DND-41 (cell line): ENCODE data around the gene ADPRHL1.
"Not testable (repeated sequence)": the region's sequence is repeated elsewhere in the genome, so short reads cannot be mapped to it uniquely, and the experiment has no call there.

ENCODE experiments used
- ATAC-seq: fragments of 200-7000 bp; cut with Tn5 transposase; 3 replicates; pipeline ENCODE4 v1.9.1; 2021; ENCODE audit warnings: low read depth; ENCODE audit not compliant: insufficient read depth
- DNase-seq: peaks from one replicate; pipeline ENCODE4 v3.0.0-alpha.2; 2020
- H2AFZ ChIP-seq: 2 replicates; pipeline ENCODE4 v1.6.0; 2012; ENCODE audit warnings: low read depth, low read length
- H3K27ac ChIP-seq: 2 replicates; pipeline ENCODE4 v1.5.1; 2012; ENCODE audit warnings: low read length, inconsistent platforms
- H3K27me3 ChIP-seq: fragments of 200-600 bp; sonication (generic); 2 replicates; pipeline ENCODE4 v1.6.0; 2012; ENCODE audit warnings: low read length, mild to moderate bottlenecking, inconsistent platforms; ENCODE audit not compliant: insufficient read depth, poor library complexity
- H3K36me3 ChIP-seq: 2 replicates; pipeline ENCODE4 v1.5.1; 2012; ENCODE audit warnings: low read length, inconsistent platforms; ENCODE audit not compliant: insufficient read depth
- H3K4me1 ChIP-seq: 2 replicates; pipeline ENCODE4 v1.5.1; 2012; ENCODE audit warnings: mild to moderate bottlenecking, low read length; ENCODE audit not compliant: insufficient read depth
- H3K4me2 ChIP-seq: 2 replicates; pipeline ENCODE4 v1.6.0; 2012; ENCODE audit warnings: mild to moderate bottlenecking, moderate library complexity, low read length, inconsistent platforms; ENCODE audit not compliant: insufficient read depth
- H3K4me3 ChIP-seq, 2 experiments: fragments of 200-600 bp in 1 of 2; shearing (Covaris generic) in 1 of 2; 2 replicates each; pipeline ENCODE4 v1.5.1; 2012 to 2016; ENCODE audit warnings: inconsistent platforms in 2 of 2, low read length in 2 of 2, mild to moderate bottlenecking in 2 of 2, low read depth in 1 of 2, moderate library complexity in 1 of 2
- H3K79me2 ChIP-seq: 2 replicates; pipeline ENCODE4 v1.6.0; 2012; ENCODE audit warnings: low read length, inconsistent platforms; ENCODE audit not compliant: insufficient read depth
- H3K9ac ChIP-seq: 2 replicates; pipeline ENCODE4 v1.6.0; 2012; ENCODE audit warnings: low read depth, mild to moderate bottlenecking, inconsistent platforms, low read length, moderate library complexity
- H3K9me3 ChIP-seq: 2 replicates; pipeline ENCODE4 v1.5.1; 2012; ENCODE audit warnings: low read length, moderate library complexity, mild to moderate bottlenecking, inconsistent platforms; ENCODE audit not compliant: insufficient read depth, severe bottlenecking
- H4K20me1 ChIP-seq: 2 replicates; pipeline ENCODE4 v1.6.0; 2012; ENCODE audit warnings: low read length; ENCODE audit not compliant: insufficient read depth
- EZH2 ChIP-seq: IDR thresholded peaks from 3 replicates; pipeline ENCODE4 v1.6.1; 2012; ENCODE audit warnings: borderline replicate concordance, low read depth, mild to moderate bottlenecking, moderate library complexity, low read length, inconsistent platforms; ENCODE audit not compliant: severe bottlenecking
- TF ChIP-seq, protein P1 (sequence below): IDR thresholded peaks from 2 replicates; pipeline ENCODE4 v1.5.1; 2012; ENCODE audit warnings: borderline replicate concordance, low read length, moderate library complexity, mild to moderate bottlenecking; ENCODE audit not compliant: poor library complexity, severe bottlenecking; ENCODE audit errors: extremely low read depth

The ADPRHL1 gene

DNA sequence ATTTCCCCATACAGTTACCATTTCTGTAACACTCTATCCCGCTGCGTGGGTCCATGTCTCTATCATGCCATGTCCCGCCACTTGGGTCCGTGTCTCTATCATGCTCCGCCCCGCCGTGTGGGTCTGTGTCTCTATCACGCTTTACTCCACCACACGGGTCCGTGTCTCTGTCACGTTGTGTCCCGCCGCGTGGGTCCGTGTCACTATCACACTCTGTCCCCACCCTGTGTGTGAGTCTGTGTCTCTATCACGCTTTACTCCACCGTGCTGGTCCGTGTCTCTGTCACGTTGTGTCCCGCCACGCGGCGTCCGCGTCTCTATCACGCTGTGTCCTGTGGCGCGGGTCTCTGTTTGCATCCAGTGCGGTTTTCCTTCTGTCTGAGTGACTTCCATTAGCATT, 11.6 kb downstream of the ADPRHL1 start:
- H4K20me1 ChIP-seq, result peaks cover 9% of the 10 kb centered on the region
- no peaks in the 10 kb centered on the region for H3K9me3 ChIP-seq
- H2AFZ ChIP-seq, result no peak overlapping the region
- H3K4me1 ChIP-seq, result peaks cover 19% of the 10 kb centered on the region
- no peaks in the 10 kb centered on the region for H3K27me3 ChIP-seq
- no peaks in the 10 kb centered on the region for H3K79me2 ChIP-seq
- no peak for TF ChIP-seq EZH2
- TF ChIP-seq, protein P1, sequence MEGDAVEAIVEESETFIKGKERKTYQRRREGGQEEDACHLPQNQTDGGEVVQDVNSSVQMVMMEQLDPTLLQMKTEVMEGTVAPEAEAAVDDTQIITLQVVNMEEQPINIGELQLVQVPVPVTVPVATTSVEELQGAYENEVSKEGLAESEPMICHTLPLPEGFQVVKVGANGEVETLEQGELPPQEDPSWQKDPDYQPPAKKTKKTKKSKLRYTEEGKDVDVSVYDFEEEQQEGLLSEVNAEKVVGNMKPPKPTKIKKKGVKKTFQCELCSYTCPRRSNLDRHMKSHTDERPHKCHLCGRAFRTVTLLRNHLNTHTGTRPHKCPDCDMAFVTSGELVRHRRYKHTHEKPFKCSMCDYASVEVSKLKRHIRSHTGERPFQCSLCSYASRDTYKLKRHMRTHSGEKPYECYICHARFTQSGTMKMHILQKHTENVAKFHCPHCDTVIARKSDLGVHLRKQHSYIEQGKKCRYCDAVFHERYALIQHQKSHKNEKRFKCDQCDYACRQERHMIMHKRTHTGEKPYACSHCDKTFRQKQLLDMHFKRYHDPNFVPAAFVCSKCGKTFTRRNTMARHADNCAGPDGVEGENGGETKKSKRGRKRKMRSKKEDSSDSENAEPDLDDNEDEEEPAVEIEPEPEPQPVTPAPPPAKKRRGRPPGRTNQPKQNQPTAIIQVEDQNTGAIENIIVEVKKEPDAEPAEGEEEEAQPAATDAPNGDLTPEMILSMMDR, result no peak
- no peak overlapping the region for H3K4me2 ChIP-seq
- H3K4me3 ChIP-seq, result no peak overlapping the region
- H3K36me3 ChIP-seq, result no peaks in the 10 kb centered on the region
- no peak overlapping the region for H3K9ac ChIP-seq
- DNase-seq, result no peak
- H3K27ac ChIP-seq, result no peak overlapping the region
- ATAC-seq, result no peak

DNA sequence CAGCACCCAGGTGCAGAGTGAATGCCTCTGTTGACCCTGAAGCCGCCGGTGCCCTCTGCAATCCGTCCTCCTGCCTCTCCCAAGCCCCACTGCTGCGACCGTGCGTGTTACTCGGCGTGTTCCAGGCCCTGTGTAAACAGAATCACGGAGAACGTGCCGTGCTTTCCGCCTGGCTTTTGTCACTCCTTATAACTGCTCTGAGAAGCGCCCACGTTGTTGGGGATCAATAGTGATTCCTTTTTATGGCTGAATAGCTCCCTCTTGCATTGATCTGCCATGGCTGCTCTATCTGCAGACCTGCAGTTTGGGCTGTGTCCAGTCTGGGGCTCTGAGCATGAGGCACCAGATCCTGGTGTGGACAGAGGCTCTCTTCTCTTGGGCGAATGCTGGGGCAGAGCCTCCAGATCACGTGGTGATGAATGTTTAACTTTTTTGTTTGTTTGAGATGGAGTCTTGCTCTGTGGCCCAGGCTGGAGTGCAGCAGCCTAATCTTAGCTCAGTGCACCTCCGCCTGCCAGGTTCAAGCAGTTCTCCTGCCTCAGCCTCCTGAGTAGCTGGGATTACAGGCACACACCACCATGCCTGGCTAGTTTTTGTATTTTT, 15.8 kb downstream of the ADPRHL1 start:
- Histone ChIP-seq H3K9ac (no peak overlapping the region), H3K36me3 (no peaks in the 10 kb centered on the region), H4K20me1 (no peaks in the 10 kb centered on the region), H2AFZ (no peak overlapping the region), H3K27ac (no peak overlapping the region), H3K4me3 (no peak overlapping the region), H3K27me3 (no peaks in the 10 kb centered on the region), H3K79me2 (no peaks in the 10 kb centered on the region), H3K9me3 (no peaks in the 10 kb centered on the region), H3K4me2 (no peak overlapping the region), H3K4me1 (no peaks in the 10 kb centered on the region)
- TF ChIP-seq EZH2, result no peak
- TF ChIP-seq, protein P1, result no peak
- no peak for DNase-seq
- no peak for ATAC-seq

- not testable (repeated sequence) for ATAC-seq, H3K9ac ChIP-seq, H3K27ac ChIP-seq, H3K36me3 ChIP-seq, H3K4me1 ChIP-seq, DNase-seq, H3K4me3 ChIP-seq, H3K79me2 ChIP-seq, H3K27me3 ChIP-seq, H3K4me2 ChIP-seq, H4K20me1 ChIP-seq, H3K9me3 ChIP-seq, H2AFZ ChIP-seq
These were observed 16.4 kb downstream of the ADPRHL1 start for GRCh38 chr13:113436866-113437265.

GRCh38 chr13:113435907-113436306, 17.4 kb downstream of the ADPRHL1 start:
- H3K79me2 ChIP-seq, H4K20me1 ChIP-seq, H3K4me1 ChIP-seq, H3K4me2 ChIP-seq, H3K9ac ChIP-seq, DNase-seq, H3K4me3 ChIP-seq, H2AFZ ChIP-seq, H3K27me3 ChIP-seq, H3K9me3 ChIP-seq, ATAC-seq, H3K36me3 ChIP-seq, H3K27ac ChIP-seq: not testable (repeated sequence)
